ENCODE results near the gene FNDC7.
"Not testable (repeated sequence)": the region's sequence is repeated elsewhere in the genome, so short reads cannot be mapped to it uniquely, and the experiment has no call there.

FNDC7 gene

GRCh38 chr1:108779455-108779854 lies 66.7 kb downstream of the FNDC7 start:
- no peaks in the 10 kb centered on the region for H3K27me3 ChIP-seq (ENCODE audit: low read depth)
- in situ Hi-C loops (cut with MboI; ENCODE audit: low sequenced_read_pairs): no loop called here
- H3K9me3 ChIP-seq: no peaks in the 10 kb centered on the region
- H3K4me1 ChIP-seq: no peaks in the 10 kb centered on the region
- H3K4me3 ChIP-seq: no peak overlapping the region
- no peak for DNase-seq (ENCODE audit: low spot score in 2 of 2)
- H3K36me3 ChIP-seq (replicated peaks): peaks cover 15% of the 10 kb centered on the region

- peaks cover 19% of the 10 kb centered on the region for H3K36me3 ChIP-seq (replicated peaks)
- H3K4me1 ChIP-seq: no peaks in the 10 kb centered on the region
- H3K4me3 ChIP-seq: no peak overlapping the region
- H3K27me3 ChIP-seq (ENCODE audit: low read depth): no peaks in the 10 kb centered on the region
- peaks cover 9% of the 10 kb centered on the region for H3K9me3 ChIP-seq
- peak in 1 of 2 experiments; percentile 39 for DNase-seq (ENCODE audit: low spot score in 2 of 2)
- in situ Hi-C loops (cut with MboI; ENCODE audit: low sequenced_read_pairs): no loop called here
These were observed 68.3 kb downstream of the FNDC7 start for GRCh38 chr1:108780937-108781574.

GRCh38 chr1:108781575-108781944 lies 68.9 kb downstream of the FNDC7 start:
- DNase-seq (ENCODE audit: low spot score in 2 of 2); in situ Hi-C loops (cut with MboI; ENCODE audit: low sequenced_read_pairs); H3K4me1 ChIP-seq; H3K4me3 ChIP-seq; H3K9me3 ChIP-seq; H3K27me3 ChIP-seq (ENCODE audit: low read depth): not testable (repeated sequence)
- H3K36me3 ChIP-seq (replicated peaks): peaks cover 16% of the 10 kb centered on the region

GRCh38 chr1:108785264-108785663 lies 72.6 kb downstream of the FNDC7 start:
- no peaks in the 10 kb centered on the region for H3K4me1 ChIP-seq
- peaks cover 9% of the 10 kb centered on the region for H3K9me3 ChIP-seq
- in situ Hi-C loops (cut with MboI; ENCODE audit: low sequenced_read_pairs): no loop called here
- peaks cover 6% of the 10 kb centered on the region; the same call in 1 of the 2 replicates for H3K36me3 ChIP-seq (replicated peaks)
- no peak for DNase-seq (ENCODE audit: low spot score in 2 of 2)
- H3K4me3 ChIP-seq: no peak overlapping the region
- H3K27me3 ChIP-seq (ENCODE audit: low read depth): no peaks in the 10 kb centered on the region

GRCh38 chr1:108785880-108786279 lies 73.2 kb downstream of the FNDC7 start:
- Histone ChIP-seq H3K9me3 (peaks cover 9% of the 10 kb centered on the region), H3K4me1 (no peaks in the 10 kb centered on the region), H3K36me3 (replicated peaks) (peaks cover 6% of the 10 kb centered on the region; the same call in 1 of the 2 replicates), H3K4me3 (no peak overlapping the region), H3K27me3 (ENCODE audit: low read depth) (no peaks in the 10 kb centered on the region)
- no peak for DNase-seq (ENCODE audit: low spot score in 2 of 2)
- in situ Hi-C loops (cut with MboI; ENCODE audit: low sequenced_read_pairs): no loop called here

- in situ Hi-C loops (cut with MboI; ENCODE audit: low sequenced_read_pairs): no loop called here
- Histone ChIP-seq H3K27me3 (ENCODE audit: low read depth) (no peaks in the 10 kb centered on the region), H3K4me1 (no peaks in the 10 kb centered on the region), H3K4me3 (no peak overlapping the region), H3K9me3 (peaks cover 2% of the 10 kb centered on the region; the same call in 1 of the 2 replicates), H3K36me3 (replicated peaks) (peaks cover 4% of the 10 kb centered on the region)
- no peak for DNase-seq (ENCODE audit: low spot score in 2 of 2)
These were observed 79.1 kb downstream of the FNDC7 start for GRCh38 chr1:108791790-108792189.
